ENCODE results near the gene CAMSAP1. TPM values are rescaled to one million over a fixed set of nuclear protein-coding genes. Genes with fewer than 3 reads are reported as not detected.

The CAMSAP1 gene
- total and polyA plus RNA-seq, 11 donors = 10.9 to 38.3 (median 19.9) TPM

GRCh38 chr9:135794361-135794885, 112.9 kb downstream of the CAMSAP1 start:
- intact Hi-C loops (cut with DNase I) = loop anchor here in 1 of 10 donors (10.0 kb wide), 1 partner anchor 330 kb away; no protein-coding TSS in a partner anchor
- Histone ChIP-seq H3K4me1 (peaks cover 0 to 17% (median 11%) of the 10 kb centered on the region in 12 donors), H3K27me3 (peaks cover 0 to 13% (median 0%) of the 10 kb centered on the region in 9 donors), H3K4me3 (no peak overlapping the region), H3K9me3 (no peaks in the 10 kb centered on the region), H3K27ac (no peak overlapping the region), H3K36me3 (no peaks in the 10 kb centered on the region)
- no peak for ATAC-seq
- DNase-seq = peak in 1 of 5 donors; percentile 47
- WGBS, 4 donors = 87 to 91% (median 88%) methylated on average over 4 to 15 of the region's 15 CpGs
- TF ChIP-seq, protein P1, sequence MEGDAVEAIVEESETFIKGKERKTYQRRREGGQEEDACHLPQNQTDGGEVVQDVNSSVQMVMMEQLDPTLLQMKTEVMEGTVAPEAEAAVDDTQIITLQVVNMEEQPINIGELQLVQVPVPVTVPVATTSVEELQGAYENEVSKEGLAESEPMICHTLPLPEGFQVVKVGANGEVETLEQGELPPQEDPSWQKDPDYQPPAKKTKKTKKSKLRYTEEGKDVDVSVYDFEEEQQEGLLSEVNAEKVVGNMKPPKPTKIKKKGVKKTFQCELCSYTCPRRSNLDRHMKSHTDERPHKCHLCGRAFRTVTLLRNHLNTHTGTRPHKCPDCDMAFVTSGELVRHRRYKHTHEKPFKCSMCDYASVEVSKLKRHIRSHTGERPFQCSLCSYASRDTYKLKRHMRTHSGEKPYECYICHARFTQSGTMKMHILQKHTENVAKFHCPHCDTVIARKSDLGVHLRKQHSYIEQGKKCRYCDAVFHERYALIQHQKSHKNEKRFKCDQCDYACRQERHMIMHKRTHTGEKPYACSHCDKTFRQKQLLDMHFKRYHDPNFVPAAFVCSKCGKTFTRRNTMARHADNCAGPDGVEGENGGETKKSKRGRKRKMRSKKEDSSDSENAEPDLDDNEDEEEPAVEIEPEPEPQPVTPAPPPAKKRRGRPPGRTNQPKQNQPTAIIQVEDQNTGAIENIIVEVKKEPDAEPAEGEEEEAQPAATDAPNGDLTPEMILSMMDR (IDR thresholded peaks at IDR 0.05) = no peak

- 77 to 88% (median 79%) methylated on average over 7 of the region's 7 CpGs for WGBS, 4 donors
- TF ChIP-seq, protein P1 (IDR thresholded peaks at IDR 0.05) = no peak
- no peak for TF ChIP-seq POLR2A (IDR thresholded peaks at IDR 0.05)
- H3K27ac ChIP-seq = no peak overlapping the region
- no peak overlapping the region for H3K4me3 ChIP-seq
- no peaks in the 10 kb centered on the region for H3K9me3 ChIP-seq
- DNase-seq (peak in 1 of 5 donors; percentile 37), ATAC-seq (no peak)
- intact Hi-C loops (cut with DNase I) = loop anchor here in 1 of 10 donors (10.0 kb wide), 1 partner anchor 331 kb away; no protein-coding TSS in a partner anchor
- H3K4me1 ChIP-seq = peaks cover 0 to 17% (median 11%) of the 10 kb centered on the region in 12 donors
- H3K36me3 ChIP-seq = no peaks in the 10 kb centered on the region
- peaks cover 0 to 13% (median 0%) of the 10 kb centered on the region in 9 donors for H3K27me3 ChIP-seq
Measured at GRCh38 chr9:135794057-135794335, 113.3 kb downstream of the CAMSAP1 start.

DNA sequence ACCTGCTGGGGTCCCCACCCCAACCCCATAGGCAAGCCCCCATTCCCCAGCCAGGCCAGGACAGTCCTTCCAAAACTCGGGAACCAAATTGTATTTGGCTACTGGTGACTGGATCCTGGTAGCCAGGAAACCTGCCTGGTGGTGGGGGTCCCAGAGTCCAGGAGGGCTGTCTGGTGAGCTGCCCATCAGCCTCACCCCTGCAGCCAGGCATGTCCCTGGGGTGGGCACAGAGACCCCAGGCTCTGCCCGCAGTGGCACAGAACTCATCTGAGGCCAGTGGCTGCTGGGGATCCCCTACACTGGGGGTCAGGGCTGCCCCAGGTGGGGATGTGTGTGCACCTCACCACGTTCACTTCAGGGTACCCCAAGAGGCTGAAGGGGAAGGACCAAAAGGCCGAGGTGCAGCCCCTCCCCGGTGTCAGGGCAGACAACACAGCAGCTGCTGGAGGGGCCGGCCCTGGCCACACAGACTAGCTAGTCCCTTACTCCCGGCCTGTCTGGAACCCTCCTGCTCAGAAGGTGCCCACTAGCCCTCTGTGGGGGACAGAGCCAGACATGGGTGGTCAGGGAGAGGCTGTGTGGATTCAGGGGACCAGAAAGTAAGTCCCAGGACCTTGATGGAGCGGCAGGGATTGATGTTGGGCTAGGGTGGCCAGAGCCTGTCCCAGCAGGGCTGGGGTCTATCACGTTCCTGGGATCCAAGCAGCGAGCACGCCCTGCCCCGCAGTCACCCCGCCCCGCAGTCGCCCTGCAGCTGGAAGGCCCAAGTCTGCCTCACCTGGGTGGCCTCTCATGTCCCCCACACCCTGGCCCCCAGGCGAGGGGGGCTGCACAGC, 113.9 kb downstream of the CAMSAP1 start:
- Histone ChIP-seq H3K36me3 (no peaks in the 10 kb centered on the region), H3K4me3 (no peak overlapping the region), H3K27me3 (peaks cover 0 to 13% (median 0%) of the 10 kb centered on the region in 9 donors), H3K27ac (no peak overlapping the region), H3K9me3 (no peaks in the 10 kb centered on the region), H3K4me1 (peaks cover 0 to 16% (median 11%) of the 10 kb centered on the region in 12 donors)
- TF ChIP-seq POLR2A (IDR thresholded peaks at IDR 0.05) = no peak
- TF ChIP-seq, protein P1 (IDR thresholded peaks at IDR 0.05) = no peak
- 74 to 90% (median 86%) methylated on average over 6 to 16 of the region's 16 CpGs for WGBS, 4 donors
- DNase-seq = peak in 1 of 5 donors; percentile 45
- intact Hi-C loops (cut with DNase I) = loop anchor here in 1 of 10 donors (10.0 kb wide), 1 partner anchor 331 kb away; no protein-coding TSS in a partner anchor
- ATAC-seq = no peak
